ENCODE results near the gene CACHD1. TPM values are rescaled to one million over a fixed set of nuclear protein-coding genes. Genes with fewer than 3 reads are reported as not detected.

The CACHD1 gene
- total RNA-seq, result 4.9 TPM
- long read RNA-seq, full-length matches to known transcripts, result 1 of 2 reads
- long read RNA-seq, partial matches to known transcripts, result 0 of 2 reads
- long read RNA-seq, other reads (novel, unspliced or antisense), result 1 of 2 reads

DNA sequence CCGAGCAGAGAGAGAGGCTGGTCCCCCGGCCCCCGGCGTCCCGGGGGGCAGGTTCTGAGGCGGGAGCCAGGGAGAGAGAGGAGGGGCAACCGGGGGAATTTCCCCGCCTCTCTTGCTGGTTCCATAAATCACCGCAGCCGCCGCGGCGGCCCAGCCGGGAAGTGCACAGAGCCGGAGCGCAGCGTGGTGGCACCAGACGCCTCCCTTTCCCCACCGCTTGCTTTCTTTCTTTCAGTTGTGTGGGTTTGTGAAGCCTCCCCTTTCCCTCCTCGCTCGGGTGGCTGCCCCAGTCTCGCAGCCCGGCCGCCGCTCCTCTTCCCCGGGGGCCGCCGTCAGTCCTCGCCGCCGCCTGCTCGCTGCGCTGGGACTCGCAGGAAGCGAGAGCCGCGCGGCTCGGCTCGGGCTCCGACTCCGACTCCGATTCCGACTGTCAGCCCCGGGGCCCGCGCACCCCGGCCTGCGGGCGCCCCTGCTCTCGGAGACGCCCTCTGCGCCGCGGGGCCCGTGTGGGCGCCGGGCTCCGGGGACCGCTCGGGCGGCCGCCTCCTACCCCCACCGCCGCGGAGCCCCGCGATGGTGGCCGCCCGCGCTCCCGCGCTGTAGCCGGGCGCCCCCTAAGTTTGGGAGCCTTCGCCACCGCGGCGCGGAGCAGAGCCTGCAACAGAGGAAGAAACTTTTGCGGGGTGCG, at the start of gene CACHD1:
Gene CACHD1, plus strand, starts transcription at position 153 of the 688 bp plus-strand sequence. CDS start 616 bp downstream, outside the sequence.
- ATAC-seq (peak; percentile 85), DNase-seq (ENCODE audit: missing footprints) (peak; percentile 90)
- intact Hi-C loops (cut with DNase I), result loop anchor here (2.0 to 5.0 kb wide), 2 partner anchors 71 to 182 kb away; no protein-coding TSS in a partner anchor

DNA sequence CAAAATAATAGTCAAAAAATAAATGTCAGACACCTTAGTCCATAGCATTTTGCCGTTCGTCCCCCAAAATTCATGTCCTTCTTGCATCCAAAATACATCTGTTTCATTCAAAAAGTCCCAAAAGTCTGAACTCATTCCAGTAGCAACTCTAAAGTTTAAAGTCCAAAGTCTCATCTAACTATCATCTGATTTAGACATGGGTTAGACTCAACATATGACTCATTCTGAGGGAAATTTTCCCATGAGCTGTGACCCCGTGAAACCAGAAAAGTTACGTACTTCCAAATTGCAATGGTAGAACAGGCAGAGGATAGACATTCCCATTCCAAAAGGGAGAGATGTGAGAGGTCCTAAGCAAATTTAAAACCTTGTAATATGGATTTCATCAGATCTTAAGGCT, 48.6 kb upstream of the CACHD1 start:
- ATAC-seq (no peak), DNase-seq (ENCODE audit: missing footprints) (no peak)
- intact Hi-C loops (cut with DNase I), result no loop called here

DNA sequence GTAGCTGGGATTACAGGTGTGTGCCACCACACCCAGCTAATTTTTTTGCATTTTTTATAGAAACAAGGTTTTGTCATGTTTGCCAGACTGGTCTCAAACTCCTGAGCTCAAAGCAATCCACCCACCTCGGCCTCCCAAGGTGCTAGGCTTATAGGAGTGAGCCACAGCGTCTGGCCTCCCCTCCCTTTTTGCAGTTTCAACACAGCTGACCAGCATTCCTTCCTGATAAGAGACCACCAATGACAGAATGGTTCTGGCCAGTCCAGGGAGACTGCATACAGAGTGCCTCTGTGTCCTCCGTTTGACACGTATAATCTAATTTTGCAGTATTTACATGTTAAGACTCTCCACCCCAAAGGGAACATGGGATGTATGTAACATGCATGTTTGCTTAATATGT, 46.4 kb upstream of the CACHD1 start:
- intact Hi-C loops (cut with DNase I), result no loop called here
- DNase-seq (ENCODE audit: missing footprints), result no peak
- no peak for ATAC-seq

DNA sequence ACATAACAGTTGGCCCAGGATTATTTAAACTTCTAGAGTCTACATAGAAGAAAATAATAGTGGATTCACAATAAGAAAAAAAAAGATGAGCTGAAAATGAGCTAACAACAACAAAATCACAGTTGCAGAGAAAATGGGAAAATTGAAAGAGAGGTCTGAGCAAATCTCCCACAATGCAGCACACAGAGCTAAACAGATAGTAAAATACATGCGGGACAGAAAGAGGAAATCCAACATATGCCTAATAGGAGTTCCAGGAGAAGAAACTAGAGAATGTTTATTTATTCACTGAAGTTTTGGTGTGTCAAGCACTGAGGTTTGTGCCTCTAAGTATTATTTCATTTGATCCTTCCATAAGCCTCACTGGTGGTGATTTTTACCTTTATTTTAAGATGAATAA, 45.5 kb upstream of the CACHD1 start:
- ATAC-seq (no peak), DNase-seq (ENCODE audit: missing footprints) (no peak)
- intact Hi-C loops (cut with DNase I), result no loop called here

DNA sequence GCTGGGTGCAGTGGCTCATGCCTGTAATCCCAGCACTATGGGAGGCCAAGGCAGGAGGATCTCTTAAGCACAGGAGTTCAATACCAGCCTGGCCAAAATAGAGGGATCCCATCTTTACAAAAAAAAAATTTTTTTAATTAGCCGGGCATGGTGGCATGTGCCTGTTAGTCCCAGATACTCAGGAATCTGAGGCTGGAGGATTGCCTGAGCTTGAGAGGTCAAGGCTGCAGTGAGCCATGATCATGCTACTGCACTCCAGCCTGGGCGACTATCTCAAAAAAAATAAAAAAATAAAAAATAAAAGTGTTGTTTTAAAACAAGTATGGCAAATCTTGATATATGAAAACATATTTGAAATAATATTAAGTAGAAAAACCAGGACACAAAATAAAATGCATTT, 44.4 kb upstream of the CACHD1 start:
- intact Hi-C loops (cut with DNase I), result no loop called here
- no peak for ATAC-seq
- no peak for DNase-seq (ENCODE audit: missing footprints)

DNA sequence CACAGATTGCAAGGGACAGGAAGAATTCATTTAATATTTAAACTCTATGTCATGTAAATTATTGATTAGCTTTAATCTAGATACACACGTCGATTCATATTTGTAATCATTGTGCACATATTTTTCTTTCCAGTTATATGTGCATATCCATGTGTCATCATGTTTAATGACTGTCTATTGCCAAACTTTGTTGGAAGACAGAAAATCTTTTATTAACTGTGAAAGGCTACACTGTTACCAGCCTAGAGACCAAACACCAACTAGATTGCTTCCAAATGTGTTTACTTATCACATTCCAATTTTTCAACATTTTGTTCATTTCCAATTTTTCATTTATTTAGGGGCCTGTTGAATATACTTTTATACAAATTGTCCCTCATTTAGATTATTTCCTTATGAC, 43.2 kb upstream of the CACHD1 start:
- no peak for ATAC-seq
- no peak for DNase-seq (ENCODE audit: missing footprints)
- intact Hi-C loops (cut with DNase I), result no loop called here

DNA sequence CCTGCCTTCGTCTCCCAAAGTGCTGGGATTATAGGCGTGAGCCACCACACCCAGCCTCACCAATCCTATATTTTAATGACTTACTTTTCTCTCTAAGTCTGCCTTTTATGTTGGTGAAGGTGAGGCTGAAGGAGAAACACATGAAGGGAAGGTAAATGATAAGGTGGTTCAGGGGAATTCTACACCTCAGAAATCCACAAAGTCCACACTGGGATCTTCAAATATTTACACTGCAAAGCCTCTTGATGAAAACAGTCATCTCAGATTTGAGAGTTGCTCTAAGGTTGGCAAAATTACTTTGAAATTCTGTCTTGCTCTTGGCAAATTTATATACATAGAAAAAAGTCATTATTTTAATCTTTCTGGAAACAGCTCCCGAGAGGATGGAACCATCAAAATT, 42.0 kb upstream of the CACHD1 start:
- intact Hi-C loops (cut with DNase I), result no loop called here
- DNase-seq (ENCODE audit: missing footprints), result no peak
- ATAC-seq, result no peak

DNA sequence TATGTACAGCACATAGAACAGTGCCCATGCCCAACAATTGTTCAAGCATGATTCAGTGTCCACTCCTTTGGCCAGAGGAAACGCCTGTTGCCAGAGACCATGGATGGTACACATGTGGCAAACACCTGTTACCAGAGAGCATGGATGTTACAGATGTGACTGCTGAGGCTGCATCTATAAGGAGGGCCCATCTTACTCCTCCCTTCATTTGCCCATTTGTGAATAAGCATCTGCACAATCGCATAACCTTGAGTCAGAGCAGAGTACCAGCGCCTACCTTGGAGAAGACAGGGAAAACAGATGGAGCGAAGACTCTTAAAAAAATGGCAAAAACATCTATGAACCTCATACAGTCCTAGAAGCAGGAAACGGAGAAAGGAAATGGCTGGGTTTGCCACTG, 36.6 kb upstream of the CACHD1 start:
- DNase-seq (ENCODE audit: missing footprints) (no peak), ATAC-seq (no peak)
- intact Hi-C loops (cut with DNase I), result no loop called here

DNA sequence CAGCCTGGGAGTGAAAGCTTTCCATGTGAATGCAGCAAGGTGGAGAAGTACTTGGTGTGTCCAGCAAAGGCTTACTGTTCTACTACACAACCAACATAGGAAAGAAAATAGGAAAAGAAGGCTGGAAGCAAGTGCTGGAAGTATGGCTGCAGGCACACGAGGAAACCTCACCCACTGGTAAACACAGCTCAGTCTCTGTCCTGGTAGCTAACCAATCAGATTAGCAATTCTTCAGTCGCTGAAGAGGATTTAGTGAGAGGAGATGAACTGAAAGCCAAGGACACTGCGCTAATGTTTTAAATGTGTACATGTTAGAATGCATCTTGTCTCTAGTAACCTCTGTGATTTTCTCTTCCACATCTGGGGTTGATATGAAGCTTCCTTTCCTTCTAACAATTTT, 36.2 kb upstream of the CACHD1 start:
- intact Hi-C loops (cut with DNase I), result no loop called here
- no peak for ATAC-seq

DNA sequence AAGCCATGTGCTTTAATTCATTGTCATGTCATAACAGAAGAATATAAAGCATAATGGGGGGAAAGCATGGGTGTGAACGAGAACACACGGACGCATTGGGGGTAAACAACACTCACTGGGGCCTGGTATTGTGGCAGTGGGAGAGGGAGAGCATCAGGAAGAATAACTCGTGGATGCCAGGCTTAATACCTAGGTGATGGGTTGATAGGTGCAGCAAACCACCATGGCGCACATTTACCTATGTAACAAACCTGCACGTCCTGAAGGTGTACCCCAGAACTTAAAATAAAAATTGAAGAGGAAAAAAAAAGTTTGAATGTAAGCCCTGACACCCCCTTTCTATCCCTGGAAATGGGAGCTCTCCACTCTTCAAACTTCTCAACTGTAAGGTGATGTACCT, 34.9 kb upstream of the CACHD1 start:
- DNase-seq (ENCODE audit: missing footprints), result no peak
- intact Hi-C loops (cut with DNase I), result no loop called here
- ATAC-seq, result no peak

More for the DNA sequence above, 36.2 kb upstream of the CACHD1 start:
- DNase-seq (ENCODE audit: missing footprints), result no peak

DNA sequence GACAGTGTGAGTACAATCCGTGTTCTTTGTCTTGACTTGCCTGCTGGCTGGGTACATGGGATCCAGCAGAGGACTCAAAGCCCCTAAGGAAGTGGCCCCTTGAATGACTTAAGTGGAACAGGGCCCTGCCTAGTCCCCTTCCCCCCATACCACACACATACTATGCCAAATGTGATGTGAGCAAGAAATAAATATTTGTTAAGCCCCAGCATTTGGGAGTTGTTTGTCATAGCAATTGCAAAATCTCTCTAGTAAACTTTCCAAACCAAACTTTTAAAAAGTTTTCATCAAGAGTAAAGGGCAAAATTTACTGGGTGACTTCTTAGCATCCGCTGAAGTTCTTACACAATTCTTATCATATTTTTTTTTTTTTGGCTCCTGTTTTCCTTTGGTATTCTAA, 32.5 kb upstream of the CACHD1 start:
- intact Hi-C loops (cut with DNase I), result no loop called here
- DNase-seq (ENCODE audit: missing footprints) (no peak), ATAC-seq (peak; percentile 79)

DNA sequence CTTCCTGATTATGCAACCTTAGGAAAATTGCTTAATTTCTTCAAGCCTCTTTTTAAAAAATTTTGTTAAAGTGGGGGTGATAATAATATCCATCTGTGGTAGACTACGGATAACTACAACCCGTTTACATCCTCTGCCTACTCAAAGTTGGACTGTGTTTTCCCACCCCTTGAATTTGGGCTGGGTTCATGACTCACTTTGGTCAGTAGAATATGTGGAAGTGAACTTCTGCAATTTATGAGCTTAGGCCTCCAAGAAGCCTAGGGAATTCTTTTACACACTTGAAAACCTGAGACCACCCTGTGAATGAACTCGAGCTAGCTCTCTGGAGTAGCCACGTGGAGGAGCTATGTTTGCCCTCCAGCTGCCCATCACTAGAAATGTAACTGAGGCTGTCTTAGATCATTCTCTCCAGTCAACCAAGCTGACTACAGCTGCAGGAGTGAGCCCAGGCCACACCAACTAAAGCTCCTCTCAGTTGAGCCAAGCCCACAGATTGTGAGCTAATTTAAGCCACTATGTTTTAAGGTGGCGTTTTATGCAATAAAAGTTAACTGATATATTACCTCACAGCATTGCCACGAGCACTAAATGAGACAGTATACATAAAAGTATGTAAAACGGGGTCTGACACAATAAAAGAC, 29.6 kb upstream of the CACHD1 start:
- intact Hi-C loops (cut with DNase I), result no loop called here
- DNase-seq (ENCODE audit: missing footprints), result no peak
- ATAC-seq, result peak; percentile 46

DNA sequence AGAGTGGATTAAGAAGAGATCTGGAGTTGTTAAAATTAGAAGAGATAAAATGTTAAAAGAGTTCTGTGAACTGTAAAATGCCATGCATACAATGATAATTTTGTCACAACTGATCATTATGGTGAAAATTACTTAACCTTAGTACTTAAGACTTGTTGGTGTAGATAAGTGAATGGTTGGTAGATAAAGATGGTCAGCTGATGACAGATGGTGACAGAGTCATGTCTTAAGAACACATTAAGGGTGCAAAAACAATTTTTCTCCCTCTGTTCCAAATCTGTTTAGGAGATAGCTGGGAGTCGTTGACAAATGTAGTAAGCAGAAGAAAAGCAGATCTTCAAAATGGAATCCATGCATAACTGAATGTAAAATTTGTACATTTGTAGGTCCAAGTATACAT, 18.5 kb upstream of the CACHD1 start:
- no peak for DNase-seq (ENCODE audit: missing footprints)
- intact Hi-C loops (cut with DNase I), result no loop called here
- no peak for ATAC-seq

DNA sequence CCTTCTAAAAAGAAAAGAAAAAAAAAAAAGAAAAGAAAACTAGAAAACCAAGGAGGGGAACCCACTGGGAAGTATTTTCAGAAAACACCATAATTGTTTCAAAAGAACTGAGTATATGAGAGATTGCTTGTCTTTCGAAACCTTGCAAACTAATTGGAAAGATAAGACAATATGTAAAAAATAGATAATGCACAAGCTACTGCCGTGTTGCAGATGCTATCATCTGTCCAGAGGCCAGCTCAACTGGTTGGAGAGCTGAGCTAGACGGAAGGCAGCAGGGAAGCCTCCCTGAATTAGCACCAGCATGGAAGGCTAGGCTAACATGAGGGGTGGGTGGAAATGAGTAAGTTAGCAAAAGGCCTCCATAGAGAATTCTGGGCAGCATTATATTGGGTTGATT, 16.2 kb upstream of the CACHD1 start:
- intact Hi-C loops (cut with DNase I), result no loop called here
- DNase-seq (ENCODE audit: missing footprints) (no peak), ATAC-seq (no peak)

DNA sequence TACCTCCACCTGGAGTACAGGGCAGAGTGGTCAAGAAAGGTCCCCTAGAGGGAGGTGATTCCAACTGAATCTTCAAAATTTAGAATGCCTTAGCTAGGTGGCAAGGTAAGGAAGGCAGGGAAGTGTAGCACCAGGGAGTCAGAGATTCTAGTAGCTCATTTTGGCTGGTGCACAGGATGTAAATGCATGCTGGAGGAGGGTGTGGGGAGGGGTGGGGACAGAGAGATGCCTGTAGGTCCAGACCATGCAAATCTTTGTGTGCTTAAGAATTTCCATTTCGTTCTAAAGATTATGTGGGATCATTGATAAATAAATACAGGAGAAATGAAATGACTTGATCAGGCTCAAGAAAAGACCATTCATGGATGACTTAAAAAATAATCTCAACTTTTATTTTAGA, 11.0 kb upstream of the CACHD1 start:
- ATAC-seq (no peak), DNase-seq (ENCODE audit: missing footprints) (no peak)
- intact Hi-C loops (cut with DNase I), result no loop called here

DNA sequence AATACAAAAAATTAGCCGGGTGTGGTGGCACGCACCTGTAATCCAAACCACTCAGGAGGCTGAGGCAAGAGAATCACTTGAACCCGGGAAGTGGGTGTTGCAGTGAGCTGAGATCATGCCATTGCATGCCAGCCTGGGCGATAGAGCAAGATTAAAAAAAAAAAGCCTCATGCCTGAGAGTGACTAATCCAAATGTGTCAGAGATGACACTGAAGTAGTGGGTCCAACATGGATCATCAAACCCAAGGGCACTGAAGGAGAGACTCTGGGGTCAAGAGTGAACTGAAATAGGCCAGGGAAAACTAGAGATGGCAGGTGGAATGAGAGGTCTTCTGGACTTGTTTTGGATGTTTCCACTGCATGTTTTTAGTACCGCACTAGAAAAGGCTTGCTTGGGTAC, 10.2 kb upstream of the CACHD1 start:
- DNase-seq (ENCODE audit: missing footprints) (no peak), ATAC-seq (no peak)
- intact Hi-C loops (cut with DNase I), result no loop called here

DNA sequence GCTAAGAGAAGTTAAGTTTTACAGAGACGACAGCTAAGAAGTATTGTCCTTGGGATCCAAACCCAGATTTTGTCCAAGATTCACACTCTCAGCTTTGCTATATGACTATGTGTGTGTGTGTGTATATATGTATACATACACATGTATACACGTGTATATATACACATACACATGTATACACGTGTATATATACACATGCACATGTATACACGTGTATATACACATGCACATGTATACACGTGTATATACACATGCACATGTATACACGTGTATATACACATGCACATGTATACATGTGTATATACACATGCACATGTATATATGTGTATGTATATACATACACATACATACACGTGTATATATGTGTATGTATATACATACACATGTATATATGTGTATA, 3.9 kb upstream of the CACHD1 start:
- no peak for DNase-seq (ENCODE audit: missing footprints)
- intact Hi-C loops (cut with DNase I), result no loop called here
- ATAC-seq, result no peak

DNA sequence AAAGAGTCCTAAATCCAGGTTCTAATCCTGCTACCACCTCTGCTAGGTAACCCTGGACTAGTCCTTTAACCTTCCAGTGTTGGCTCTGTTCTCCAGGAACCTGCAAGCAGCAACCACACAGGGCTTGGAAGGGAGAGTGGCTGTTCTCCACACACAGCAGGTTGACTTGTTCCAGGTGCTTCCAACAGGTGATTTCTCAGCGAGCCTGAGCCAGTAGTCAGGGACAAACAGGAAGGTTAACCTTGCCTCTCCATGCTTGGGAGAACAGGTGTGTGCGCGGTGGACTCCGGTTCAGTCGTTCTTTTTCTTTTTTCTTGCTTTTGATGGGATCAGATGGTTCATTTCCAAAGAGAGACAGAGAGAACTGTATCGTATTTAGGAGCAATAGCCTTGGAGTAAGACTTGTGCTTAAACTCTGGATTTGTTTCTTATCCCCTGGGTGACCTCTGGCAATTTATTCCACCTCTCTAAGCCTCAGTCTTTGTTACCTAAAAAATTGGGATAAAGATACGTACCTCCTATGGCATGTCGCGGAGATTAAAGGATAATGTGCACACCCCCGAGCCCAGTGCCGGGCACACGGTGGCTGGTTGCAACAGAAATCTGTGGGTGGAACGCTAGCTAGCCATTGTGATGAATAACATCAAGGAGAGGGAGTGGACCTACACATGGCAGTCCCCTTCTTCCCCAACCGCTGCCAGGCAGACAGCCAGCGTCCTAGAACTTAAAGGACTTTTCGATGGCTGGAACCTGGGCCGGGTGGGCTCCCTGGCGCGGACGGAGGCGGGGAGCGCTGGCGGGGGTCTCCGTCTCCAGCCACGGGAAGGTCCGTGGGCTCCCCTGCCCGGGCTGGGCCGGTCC, 583 bp upstream of the CACHD1 start:
- no peak for DNase-seq (ENCODE audit: missing footprints)
- intact Hi-C loops (cut with DNase I), result no loop called here
- ATAC-seq, result no peak

DNA sequence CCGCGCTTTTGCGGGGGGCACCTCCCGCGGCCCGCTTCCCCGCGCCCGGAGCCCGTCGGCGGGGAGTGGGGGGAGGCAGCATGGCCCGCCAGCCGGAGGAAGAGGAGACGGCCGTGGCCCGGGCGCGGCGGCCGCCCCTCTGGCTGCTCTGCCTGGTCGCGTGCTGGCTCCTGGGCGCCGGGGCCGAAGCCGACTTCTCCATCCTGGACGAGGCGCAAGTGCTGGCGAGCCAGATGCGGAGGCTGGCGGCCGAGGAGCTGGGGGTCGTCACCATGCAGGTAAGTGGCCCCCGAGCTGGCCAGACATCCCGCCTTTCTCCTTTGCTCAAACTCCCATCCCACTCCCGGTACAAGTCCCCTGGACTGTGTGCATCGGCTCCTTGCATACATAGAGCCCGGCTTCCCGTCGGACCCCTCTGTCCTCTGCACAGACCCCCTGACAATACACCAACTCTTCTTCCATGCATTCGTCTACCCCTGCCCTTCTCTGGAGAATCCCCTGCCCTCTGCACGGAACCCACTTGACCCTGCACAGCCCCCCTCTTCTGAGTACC, 812 bp downstream of the CACHD1 start:
- intact Hi-C loops (cut with DNase I), result loop anchor here (2.0 to 5.0 kb wide), 2 partner anchors 70 to 182 kb away; no protein-coding TSS in a partner anchor
- peak; percentile 72 for DNase-seq (ENCODE audit: missing footprints)
- ATAC-seq, result peak; percentile 32

All from Right ventricle myocardium inferior (tissue), 1 donor.